HG03097 (cell line): ENCODE measurements around the gene MACF1.
"Not testable (repeated sequence)": the region's sequence is repeated elsewhere in the genome, so short reads cannot be mapped to it uniquely, and the experiment has no call there.

Experiments used
- ATAC-seq: cut with Tn5 transposase; IDR thresholded peaks from one replicate; pipeline ENCODE4 v1.9.1; 2021; ENCODE audit not compliant: unreplicated experiment, low FRiP score

MACF1 gene

GRCh38 chr1:39498821-39499220 is 294.3 kb downstream of the MACF1 start:
- ATAC-seq: not testable (repeated sequence)

GRCh38 chr1:39499668-39500067 is 295.2 kb downstream of the MACF1 start:
- no peak for ATAC-seq

GRCh38 chr1:39500862-39501389 is 296.4 kb downstream of the MACF1 start:
- no peak for ATAC-seq

- ATAC-seq: no peak
Observed at GRCh38 chr1:39501666-39502065, 297.2 kb downstream of the MACF1 start.

- ATAC-seq: not testable (repeated sequence)
Observed at GRCh38 chr1:39504436-39504835, 299.9 kb downstream of the MACF1 start.

GRCh38 chr1:39505289-39505688 is 300.8 kb downstream of the MACF1 start:
- ATAC-seq: no peak

GRCh38 chr1:39507230-39507928 is 302.9 kb downstream of the MACF1 start:
- ATAC-seq: no peak

GRCh38 chr1:39508266-39508665 is 303.8 kb downstream of the MACF1 start:
- no peak for ATAC-seq

- ATAC-seq: no peak
Observed at GRCh38 chr1:39508857-39509305, 304.4 kb downstream of the MACF1 start.

- peak; percentile 46 for ATAC-seq
Observed at GRCh38 chr1:39509360-39510009, 305.0 kb downstream of the MACF1 start.

- ATAC-seq: not testable (repeated sequence)
Observed at GRCh38 chr1:39510570-39511186, 306.2 kb downstream of the MACF1 start.

- not testable (repeated sequence) for ATAC-seq
Observed at GRCh38 chr1:39511477-39511876, 307.0 kb downstream of the MACF1 start.

GRCh38 chr1:39512234-39512847 is 307.8 kb downstream of the MACF1 start:
- not testable (repeated sequence) for ATAC-seq

GRCh38 chr1:39514710-39515124 is 310.2 kb downstream of the MACF1 start:
- ATAC-seq: not testable (repeated sequence)

- ATAC-seq: not testable (repeated sequence)
Observed at GRCh38 chr1:39515131-39516086, 310.9 kb downstream of the MACF1 start.

- not testable (repeated sequence) for ATAC-seq
Observed at GRCh38 chr1:39516841-39517240, 312.3 kb downstream of the MACF1 start.

GRCh38 chr1:39517936-39518335 is 313.4 kb downstream of the MACF1 start:
- not testable (repeated sequence) for ATAC-seq

- not testable (repeated sequence) for ATAC-seq
Observed at GRCh38 chr1:39519376-39519775, 314.9 kb downstream of the MACF1 start.

- ATAC-seq: not testable (repeated sequence)
Observed at GRCh38 chr1:39522221-39522620, 317.7 kb downstream of the MACF1 start.
